HepG2 (cell line): ENCODE results near the gene XRCC3. TPM values are rescaled to one million over a fixed set of nuclear protein-coding genes. Genes with fewer than 3 reads are reported as not detected.

Source experiments
- ATAC-seq: fragments of 200-7000 bp; cut with Tn5 transposase; 3 replicates; pipeline ENCODE4 v1.9.1; 2020; ENCODE audit warnings: mild to moderate bottlenecking, moderate library complexity
- BruUV-seq: library from RNA; stranded (reverse); fragments of 400-500 nt; replicated peaks from 2 replicates; lab custom pipeline; 2021; lab: Mats Ljungman, UMichigan
- CTCF ChIA-PET: fragments of 300-600 bp; formaldehyde crosslinking; extraction: SDS; loops from one replicate; lab custom pipeline; 2021; ENCODE audit warnings: low total read pairs, inconsistent platforms, low intra/inter-chr PET ratio; lab: Yijun Ruan, JAX
- POLR2A ChIA-PET: fragments of 350-600 bp; sonication (Branson Sonifier 250); formaldehyde crosslinking; loops from one replicate; lab custom pipeline; 2020; ENCODE audit warnings: antibody characterized with exemption, inconsistent platforms; lab: Yijun Ruan, JAX
- DNase-seq: peaks from one replicate; pipeline ENCODE4 v3.0.0-alpha.2; 2015; ENCODE audit warnings: low spot score
- FAIRE-seq: peaks from 3 replicates; lab custom pipeline; 2011; peaks lifted over from hg19 to GRCh38; lab: Jason Lieb, UNC
- H2AFZ ChIP-seq: one replicate; pipeline ENCODE4 v1.6.1; 2011; ENCODE audit warnings: low read length, inconsistent platforms
- H3K27ac ChIP-seq: fragments of 300-600 bp; 3 replicates; pipeline ENCODE4 v1.8.0; 2011; ENCODE audit warnings: mixed run types, mild to moderate bottlenecking, mixed read lengths, low read length, inconsistent platforms; ENCODE audit not compliant: insufficient read depth; ENCODE audit errors: extremely low read length
- H3K27me3 ChIP-seq, 2 experiments: fragments of 200-600 bp in 1 of 2; 2 replicates in 1 of 2; 3 replicates in 1 of 2; pipeline versions ENCODE4 v1.6.0 to v1.8.0; 2011; ENCODE audit warnings: low read length in 2 of 2, mild to moderate bottlenecking in 2 of 2, moderate library complexity in 2 of 2, inconsistent platforms in 1 of 2; ENCODE audit not compliant: insufficient read depth in 2 of 2, control insufficient read depth in 1 of 2
- H3K36me3 ChIP-seq, 2 experiments: fragments of 200-600 bp in 1 of 2; replicated peaks in 1 of 2; 2 replicates in 1 of 2; 3 replicates in 1 of 2; pipeline versions ENCODE4 v1.5.1 to v1.8.0; 2011; ENCODE audit warnings: low read length in 2 of 2, inconsistent platforms in 1 of 2; ENCODE audit not compliant: insufficient read depth in 2 of 2, control insufficient read depth in 1 of 2
- H3K4me1 ChIP-seq: 2 replicates; pipeline ENCODE4 v1.5.1; 2012; ENCODE audit warnings: low read length, inconsistent platforms; ENCODE audit not compliant: insufficient read depth
- H3K4me2 ChIP-seq: 2 replicates; pipeline ENCODE4 v1.6.0; 2011; ENCODE audit warnings: low read depth, low read length, inconsistent platforms
- H3K4me3 ChIP-seq, 3 experiments: fragments of 200-600 bp in 1 of 3; sonication (generic), shearing (Covaris generic) in 1 of 3; replicated peaks in 1 of 3; 2 replicates each; pipeline ENCODE4 v1.5.1; 2011 to 2016; ENCODE audit warnings: low read length in 3 of 3, inconsistent platforms in 2 of 3, low read depth in 2 of 3, mild to moderate bottlenecking in 2 of 3, control low read depth in 1 of 3, mixed read lengths in 1 of 3; ENCODE audit not compliant: insufficient read depth in 1 of 3
- H3K79me2 ChIP-seq: one replicate; pipeline ENCODE4 v1.6.1; 2011; ENCODE audit warnings: low read length, inconsistent platforms; ENCODE audit not compliant: insufficient read depth
- H3K9ac ChIP-seq: 2 replicates; pipeline ENCODE4 v1.6.0; 2011; ENCODE audit warnings: mild to moderate bottlenecking, low read depth, low read length, inconsistent platforms; ENCODE audit not compliant: insufficient read depth
- H3K9me3 ChIP-seq: 2 replicates; pipeline ENCODE4 v1.5.1; 2012; ENCODE audit warnings: mild to moderate bottlenecking, low read length
- H4K20me1 ChIP-seq: 2 replicates; pipeline ENCODE4 v1.6.0; 2011; ENCODE audit warnings: inconsistent platforms, mild to moderate bottlenecking, low read length, moderate library complexity; ENCODE audit not compliant: insufficient read depth
- CSRNP2 ChIP-seq: sonication (generic); formaldehyde crosslinking; conservative IDR thresholded peaks from 2 replicates; pipeline ENCODE4 v1.8.0; 2022; ENCODE audit warnings: low read depth, missing genetic modification reagents
- EEA1 ChIP-seq: sonication (generic); formaldehyde crosslinking; IDR thresholded peaks from 2 replicates; pipeline ENCODE4 v1.5.1; 2020; ENCODE audit warnings: mild to moderate bottlenecking, missing genetic modification reagents, borderline replicate concordance
- FOXO1 ChIP-seq: sonication (generic); formaldehyde crosslinking; IDR thresholded peaks from 2 replicates; pipeline ENCODE4 v1.4.0; 2020; ENCODE audit warnings: missing genetic modification reagents
- HHEX ChIP-seq: IDR thresholded peaks from 2 replicates; pipeline ENCODE4 v1.6.1; 2016; ENCODE audit warnings: control low read depth
- REPIN1 ChIP-seq: sonication (generic); formaldehyde crosslinking; IDR thresholded peaks from 2 replicates; pipeline ENCODE4 v1.8.0; 2022; ENCODE audit warnings: missing genetic modification reagents, low read depth, mild to moderate bottlenecking, borderline replicate concordance
- SMAD3 ChIP-seq: sonication (generic); formaldehyde crosslinking; IDR thresholded peaks from 2 replicates; pipeline ENCODE4 v1.4.0; 2020; ENCODE audit warnings: missing genetic modification reagents
- ZNF282 ChIP-seq: fragments of 450-650 bp; IDR thresholded peaks from 2 replicates; pipeline ENCODE4 v1.6.1; 2018; ENCODE audit not compliant: partially characterized antibody
- ZNF33A ChIP-seq: sonication (generic); formaldehyde crosslinking; IDR thresholded peaks from 2 replicates; pipeline ENCODE4 v1.5.1; 2020; ENCODE audit warnings: missing genetic modification reagents, mild to moderate bottlenecking, moderate library complexity, borderline replicate concordance
- ZNF451 ChIP-seq: sonication (generic); formaldehyde crosslinking; IDR thresholded peaks from 2 replicates; pipeline ENCODE4 v1.5.0; 2020; ENCODE audit warnings: mild to moderate bottlenecking, missing genetic modification reagents
- ZNF639 ChIP-seq: conservative IDR thresholded peaks from 2 replicates; pipeline ENCODE4 v1.6.1; 2018; ENCODE audit warnings: missing genetic modification reagents
- WGBS: methylation state at CpG from one replicate; pipeline ENCODE4 v1.1.6; 2017; ENCODE audit warnings: low lambda C conversion rate; 5-methylcytosine and 5-hydroxymethylcytosine counted together
- in situ Hi-C: cut with HindIII; loops from 2 replicates; pipeline ENCODE4 v1.10.0; 2017; ENCODE audit warnings: low pct_unique_long_range_greater_than_20kb; ENCODE audit not compliant: extremely low pct_ligation_motif_present
- intact Hi-C: fragments of 100-400 bp; cut with micrococcal nuclease; formaldehyde crosslinking; loops from one replicate; pipeline ENCODE4 v1.10.0; 2022; ENCODE audit not compliant: unreplicated experiment
- polyA plus RNA-seq, 8 experiments: library from polyadenylated mRNA; depleted of rRNA in 3 of 8; stranded (reverse) in 7 of 8; unstranded in 1 of 8; fragments of >200 nt; fragmentation: Illumina TruSeq in 4 of 8; extraction: Trizol in 4 of 8; gene quantifications; 2 replicates each; pipeline versions ENCODE4 v1.2.1 to v1.2.3, GENCODE V29; 2011 to 2016; ENCODE audit warnings: low read depth in 4 of 8, missing spikeins in 1 of 8, mixed read lengths in 1 of 8; ENCODE audit not compliant: insufficient read depth in 1 of 8
- total RNA-seq, 5 experiments: library from RNA; depleted of rRNA; stranded (reverse); fragments of >200 nt; fragmentation: Illumina TruSeq; extraction: Trizol; gene quantifications; 2 replicates each; pipeline ENCODE4 v1.2.3, GENCODE V29; 2016; ENCODE audit warnings: low read depth in 1 of 5
- TF ChIP-seq, protein P1 (sequence below): sonication (generic); formaldehyde crosslinking; IDR thresholded peaks from 2 replicates; pipeline ENCODE4 v1.4.0; 2020; ENCODE audit warnings: missing genetic modification reagents, borderline replicate concordance

The XRCC3 gene
- total and polyA plus RNA-seq, 2 of the 13 experiments (the other 11 are each of a cell fraction or from before 2014, with no cell fraction given), result 5.4 to 25.8 TPM

DNA sequence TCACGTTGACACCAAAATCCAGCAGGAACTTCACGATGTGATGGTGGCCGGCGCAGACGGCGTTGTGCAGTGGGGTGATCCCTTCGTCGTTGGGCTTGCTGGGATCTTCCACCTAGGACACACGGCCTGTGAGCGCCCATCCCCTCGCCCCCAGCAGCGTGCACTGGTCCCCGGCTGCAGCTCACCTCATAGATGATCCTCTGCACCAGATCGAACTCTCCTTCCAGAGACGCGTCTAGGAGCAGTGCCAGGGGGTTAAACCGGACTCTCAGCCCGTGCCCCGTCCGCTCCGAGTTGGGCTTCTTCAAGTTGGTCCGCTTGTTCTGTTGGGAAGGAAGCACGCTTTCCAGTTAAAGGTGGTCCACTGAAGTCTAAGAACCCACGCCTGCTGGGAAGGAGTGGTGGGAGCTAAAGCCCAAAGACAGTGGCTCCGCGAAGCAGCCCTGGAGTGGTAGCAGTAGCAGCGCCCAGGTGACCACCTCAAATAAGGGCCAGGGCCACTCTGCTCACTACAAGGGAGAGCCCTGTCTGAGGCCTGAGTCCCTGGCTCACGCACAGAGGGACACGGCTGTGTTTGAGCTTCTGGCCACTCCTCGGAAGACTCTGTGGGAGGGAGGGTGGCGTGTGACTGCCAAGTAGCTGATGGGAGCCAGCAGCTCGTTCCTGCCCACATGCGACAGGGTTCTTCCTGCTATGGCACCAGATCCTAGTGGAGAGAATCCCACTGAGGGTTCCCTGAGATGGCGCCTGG is 23.6 kb upstream of the XRCC3 start (continued):
- TF ChIP-seq ZNF639 (CRISPR knock-in tag) (no peak), REPIN1 (CRISPR knock-in tag) (no peak), SMAD3 (CRISPR knock-in tag) (no peak), CSRNP2 (CRISPR knock-in tag) (no peak)
- TF ChIP-seq, all 625 proteins: peak for 0

DNA sequence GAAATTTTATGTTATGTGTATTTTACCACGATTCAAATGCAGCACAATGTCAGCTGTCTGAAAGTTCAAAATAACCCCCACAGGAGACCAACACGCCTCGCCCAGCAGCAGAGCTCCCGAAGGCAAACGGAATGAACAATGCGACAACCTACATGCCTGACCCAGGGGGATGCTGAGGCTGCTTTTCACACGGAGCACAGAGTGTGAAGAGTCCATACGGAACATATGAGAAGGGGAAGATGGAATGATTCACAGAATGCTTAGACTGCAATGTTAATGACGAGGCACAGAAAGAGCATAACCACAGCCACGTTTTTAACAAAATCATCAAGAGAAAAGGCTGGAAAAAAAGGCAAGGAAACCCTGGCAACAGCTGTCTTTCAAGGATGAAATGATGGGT is 22.9 kb upstream of the XRCC3 start:
- Histone ChIP-seq H3K36me3 (peaks cover 12 to 32% of the 10 kb centered on the region in 2 experiments; a peak in 4 of 5 replicates), H3K79me2 (no peaks in the 10 kb centered on the region), H3K9ac (no peak overlapping the region), H2AFZ (no peak overlapping the region), H4K20me1 (no peaks in the 10 kb centered on the region), H3K4me2 (no peak overlapping the region), H3K4me3 (no peak overlapping the region), H3K27ac (no peak overlapping the region), H3K9me3 (no peaks in the 10 kb centered on the region), H3K4me1 (0 out of 2 replicates have a peak, but pooled peaks cover 10% of the 10 kb centered on the region), H3K27me3 (no peaks in the 10 kb centered on the region)
- BruUV-seq, result no TSS peak
- ATAC-seq, result no peak
- DNase-seq, result no peak
- TF ChIP-seq, protein P1, sequence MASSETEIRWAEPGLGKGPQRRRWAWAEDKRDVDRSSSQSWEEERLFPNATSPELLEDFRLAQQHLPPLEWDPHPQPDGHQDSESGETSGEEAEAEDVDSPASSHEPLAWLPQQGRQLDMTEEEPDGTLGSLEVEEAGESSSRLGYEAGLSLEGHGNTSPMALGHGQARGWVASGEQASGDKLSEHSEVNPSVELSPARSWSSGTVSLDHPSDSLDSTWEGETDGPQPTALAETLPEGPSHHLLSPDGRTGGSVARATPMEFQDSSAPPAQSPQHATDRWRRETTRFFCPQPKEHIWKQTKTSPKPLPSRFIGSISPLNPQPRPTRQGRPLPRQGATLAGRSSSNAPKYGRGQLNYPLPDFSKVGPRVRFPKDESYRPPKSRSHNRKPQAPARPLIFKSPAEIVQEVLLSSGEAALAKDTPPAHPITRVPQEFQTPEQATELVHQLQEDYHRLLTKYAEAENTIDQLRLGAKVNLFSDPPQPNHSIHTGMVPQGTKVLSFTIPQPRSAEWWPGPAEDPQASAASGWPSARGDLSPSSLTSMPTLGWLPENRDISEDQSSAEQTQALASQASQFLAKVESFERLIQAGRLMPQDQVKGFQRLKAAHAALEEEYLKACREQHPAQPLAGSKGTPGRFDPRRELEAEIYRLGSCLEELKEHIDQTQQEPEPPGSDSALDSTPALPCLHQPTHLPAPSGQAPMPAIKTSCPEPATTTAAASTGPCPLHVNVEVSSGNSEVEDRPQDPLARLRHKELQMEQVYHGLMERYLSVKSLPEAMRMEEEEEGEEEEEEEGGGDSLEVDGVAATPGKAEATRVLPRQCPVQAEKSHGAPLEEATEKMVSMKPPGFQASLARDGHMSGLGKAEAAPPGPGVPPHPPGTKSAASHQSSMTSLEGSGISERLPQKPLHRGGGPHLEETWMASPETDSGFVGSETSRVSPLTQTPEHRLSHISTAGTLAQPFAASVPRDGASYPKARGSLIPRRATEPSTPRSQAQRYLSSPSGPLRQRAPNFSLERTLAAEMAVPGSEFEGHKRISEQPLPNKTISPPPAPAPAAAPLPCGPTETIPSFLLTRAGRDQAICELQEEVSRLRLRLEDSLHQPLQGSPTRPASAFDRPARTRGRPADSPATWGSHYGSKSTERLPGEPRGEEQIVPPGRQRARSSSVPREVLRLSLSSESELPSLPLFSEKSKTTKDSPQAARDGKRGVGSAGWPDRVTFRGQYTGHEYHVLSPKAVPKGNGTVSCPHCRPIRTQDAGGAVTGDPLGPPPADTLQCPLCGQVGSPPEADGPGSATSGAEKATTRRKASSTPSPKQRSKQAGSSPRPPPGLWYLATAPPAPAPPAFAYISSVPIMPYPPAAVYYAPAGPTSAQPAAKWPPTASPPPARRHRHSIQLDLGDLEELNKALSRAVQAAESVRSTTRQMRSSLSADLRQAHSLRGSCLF (CRISPR knock-in tag), result no peak
- TF ChIP-seq ZNF451 (CRISPR knock-in tag) (no peak), ZNF33A (CRISPR knock-in tag) (no peak), EEA1 (CRISPR knock-in tag) (no peak), FOXO1 (no peak), HHEX (CRISPR knock-in tag) (no peak), ZNF282 (no peak)
- in situ Hi-C loops (no loop called here), intact Hi-C loops (no loop called here)
- 95% methylated on average over 10 of the region's 10 CpGs for WGBS
- no peak for FAIRE-seq
- ChIA-PET POLR2A (no interaction called here), CTCF (no interaction called here)
